Natural killer cell treated with Interleukin-12 subunit alpha and Interleukin-12 subunit beta and Interleukin-15 and Interleukin-18, amount 100 ng/mL, for 72 hours (primary cell): Measurements from ENCODE around the gene ZDHHC16. TPM values are rescaled to one million over a fixed set of nuclear protein-coding genes. Genes with fewer than 3 reads are reported as not detected.
"Not testable (repeated sequence)": the region's sequence is repeated elsewhere in the genome, so short reads cannot be mapped to it uniquely, and the experiment has no call there.

Experiments used
- ATAC-seq, 2 donors: fragments of 150-1000 bp; cut with Tn5 transposase in 1 of 2; sonication (Bioruptor Pico), chemical (Tn5 transposase) in 1 of 2; 2 replicates each; pipeline ENCODE4 v1.10.0; 2021
- DNase-seq: peaks from one replicate; pipeline ENCODE4 v3.0.0; 2022; ENCODE audit warnings: low spot score
- H3K27ac Mint-ChIP-seq, 2 donors: 1 replicate in 1 of 2; 2 replicates in 1 of 2; pipeline ENCODE4 v1.8.0; 2022; ENCODE audit warnings: mixed read lengths in 2 of 2, mild to moderate bottlenecking in 1 of 2, moderate library complexity in 1 of 2
- H3K27me3 Mint-ChIP-seq, 2 donors: 1 replicate in 1 of 2; 2 replicates in 1 of 2; pipeline ENCODE4 v1.8.0; 2022; ENCODE audit warnings: mixed read lengths in 2 of 2
- H3K36me3 Mint-ChIP-seq: one replicate; pipeline ENCODE4 v1.8.0; 2022; ENCODE audit warnings: mixed read lengths
- H3K4me1 Mint-ChIP-seq, 2 donors: 1 replicate in 1 of 2; 2 replicates in 1 of 2; pipeline ENCODE4 v1.8.0; 2022; ENCODE audit warnings: low read depth in 2 of 2, mixed read lengths in 2 of 2, mild to moderate bottlenecking in 1 of 2
- H3K4me3 Mint-ChIP-seq: one replicate; pipeline ENCODE4 v1.8.0; 2022; ENCODE audit warnings: mixed read lengths
- H3K9me3 Mint-ChIP-seq: 2 replicates; pipeline ENCODE4 v1.8.0; 2022; ENCODE audit warnings: mixed read lengths
- total RNA-seq, 2 donors: library from RNA; stranded (reverse); gene quantifications; one replicate each; pipeline ENCODE4 v1.2.3, GENCODE V29; 2022

Gene ZDHHC16
- total RNA-seq = 10 to 100 TPM; 43.6 to 61.2 TPM

GRCh38 chr10:97445722-97446639 is at the start of gene ZDHHC16, which contains the start of gene EXOSC1:
TSS of gene ZDHHC16 (plus strand) at chr10:97446175. CDS start at chr10:97451676, 5,501 bp downstream.
TSS of gene EXOSC1 (minus strand) at chr10:97446006. CDS start at chr10:97445985, 21 bp downstream.
- H3K4me3 Mint-ChIP-seq = peak within 1 kb of the TSS; percentile 92
- peak; percentile 99 for ATAC-seq
- H3K9me3 Mint-ChIP-seq = no peaks in the 10 kb centered on the region
- peak within 1 kb of the TSS; percentile 78 to 86 for H3K27ac Mint-ChIP-seq
- no peaks in the 10 kb centered on the region for H3K27me3 Mint-ChIP-seq
- H3K4me1 Mint-ChIP-seq = peaks cover 32 to 42% of the 10 kb centered on the region in 2 donors
- peak; percentile 95 for DNase-seq
- H3K36me3 Mint-ChIP-seq = peaks cover 15% of the 10 kb centered on the region

GRCh38 chr10:97399843-97400545 is 46.0 kb upstream of the ZDHHC16 start:
- DNase-seq = peak; percentile 46
- no peak for ATAC-seq
- Mint-ChIP-seq H3K9me3 (no peaks in the 10 kb centered on the region), H3K4me1 (peaks cover 0 to 13% of the 10 kb centered on the region in 2 donors), H3K4me3 (peak overlapping the region; percentile 93), H3K27ac (peak overlapping the region; percentile 90 to 94), H3K36me3 (no peaks in the 10 kb centered on the region), H3K27me3 (no peaks in the 10 kb centered on the region)

- DNase-seq = peak; percentile 91
- Mint-ChIP-seq H3K27me3 (no peaks in the 10 kb centered on the region), H3K4me3 (peak within 1 kb of the TSS; percentile 93), H3K4me1 (peaks cover 0 to 13% of the 10 kb centered on the region in 2 donors), H3K9me3 (no peaks in the 10 kb centered on the region), H3K27ac (peak within 1 kb of the TSS; percentile 90 to 94), H3K36me3 (no peaks in the 10 kb centered on the region)
- peak; percentile 100 for ATAC-seq
Observed at GRCh38 chr10:97400665-97401454, 45.1 kb upstream of the ZDHHC16 start, which contains the start of gene RRP12. TSS of gene RRP12 (minus strand) at chr10:97401340. CDS start at chr10:97401231, 109 bp downstream.

GRCh38 chr10:97401455-97401919 is 44.5 kb upstream of the ZDHHC16 start:
- Mint-ChIP-seq H3K4me1 (peaks cover 0 to 10% of the 10 kb centered on the region in 2 donors), H3K27ac (peak overlapping the region; percentile 90 to 94)
- DNase-seq = no peak

GRCh38 chr10:97404044-97404443 is 41.9 kb upstream of the ZDHHC16 start:
- no peaks in the 10 kb centered on the region for H3K36me3 Mint-ChIP-seq
- H3K4me1 Mint-ChIP-seq = peaks cover 11 to 17% of the 10 kb centered on the region in 2 donors
- H3K9me3 Mint-ChIP-seq = no peaks in the 10 kb centered on the region
- ATAC-seq (no peak), DNase-seq (no peak)
- H3K27ac Mint-ChIP-seq = no peak overlapping the region
- no peak overlapping the region for H3K4me3 Mint-ChIP-seq
- no peaks in the 10 kb centered on the region for H3K27me3 Mint-ChIP-seq

More at GRCh38 chr10:97401455-97401919, 44.5 kb upstream of the ZDHHC16 start:
- ATAC-seq = no peak
- no peaks in the 10 kb centered on the region for H3K36me3 Mint-ChIP-seq
- no peaks in the 10 kb centered on the region for H3K9me3 Mint-ChIP-seq
- peak overlapping the region; percentile 93 for H3K4me3 Mint-ChIP-seq
- no peaks in the 10 kb centered on the region for H3K27me3 Mint-ChIP-seq

GRCh38 chr10:97406064-97406463 is 39.9 kb upstream of the ZDHHC16 start:
- Mint-ChIP-seq H3K27me3 (no peaks in the 10 kb centered on the region), H3K36me3 (no peaks in the 10 kb centered on the region), H3K9me3 (no peaks in the 10 kb centered on the region), H3K27ac (peak overlapping the region in 1 of 2 donors; percentile 29), H3K4me1 (peaks cover 11% of the 10 kb centered on the region in 2 donors), H3K4me3 (no peak overlapping the region)
- ATAC-seq (no peak), DNase-seq (no peak)

- DNase-seq, H3K9me3 Mint-ChIP-seq, ATAC-seq, H3K27me3 Mint-ChIP-seq, H3K27ac Mint-ChIP-seq, H3K4me3 Mint-ChIP-seq, H3K36me3 Mint-ChIP-seq: not testable (repeated sequence)
- H3K4me1 Mint-ChIP-seq = peaks cover 7 to 11% of the 10 kb centered on the region in 2 donors
Observed at GRCh38 chr10:97406483-97406882, 39.5 kb upstream of the ZDHHC16 start.

- peak; percentile 76 for DNase-seq
- H3K4me1 Mint-ChIP-seq = peaks cover 7 to 11% of the 10 kb centered on the region in 2 donors
- no peaks in the 10 kb centered on the region for H3K36me3 Mint-ChIP-seq
Observed at GRCh38 chr10:97407211-97407951, 38.6 kb upstream of the ZDHHC16 start.

GRCh38 chr10:97407952-97408248 is 38.1 kb upstream of the ZDHHC16 start:
- Mint-ChIP-seq H3K9me3 (no peaks in the 10 kb centered on the region), H3K27ac (peak overlapping the region; percentile 21 to 26), H3K4me3 (peak overlapping the region; percentile 58), H3K4me1 (peaks cover 10 to 16% of the 10 kb centered on the region in 2 donors), H3K36me3 (no peaks in the 10 kb centered on the region), H3K27me3 (no peaks in the 10 kb centered on the region)
- no peak for DNase-seq
- ATAC-seq = no peak

More at GRCh38 chr10:97407211-97407951, 38.6 kb upstream of the ZDHHC16 start:
- peak overlapping the region; percentile 58 for H3K4me3 Mint-ChIP-seq
- H3K27ac Mint-ChIP-seq = peak overlapping the region; percentile 21 to 26
- peak; percentile 94 to 95 for ATAC-seq
- H3K27me3 Mint-ChIP-seq = no peaks in the 10 kb centered on the region
- H3K9me3 Mint-ChIP-seq = no peaks in the 10 kb centered on the region

GRCh38 chr10:97408496-97408992 is 37.4 kb upstream of the ZDHHC16 start:
- Mint-ChIP-seq H3K4me1 (peaks cover 14 to 20% of the 10 kb centered on the region in 2 donors), H3K27ac (no peak overlapping the region)
- DNase-seq = no peak

GRCh38 chr10:97411406-97411805 is 34.6 kb upstream of the ZDHHC16 start:
- Mint-ChIP-seq H3K36me3 (no peaks in the 10 kb centered on the region), H3K27ac (no peak overlapping the region), H3K9me3 (no peaks in the 10 kb centered on the region), H3K4me1 (peaks cover 21 to 32% of the 10 kb centered on the region in 2 donors), H3K4me3 (no peak overlapping the region), H3K27me3 (no peaks in the 10 kb centered on the region)
- no peak for DNase-seq
- no peak for ATAC-seq

More at GRCh38 chr10:97408496-97408992, 37.4 kb upstream of the ZDHHC16 start:
- ATAC-seq = no peak
- Mint-ChIP-seq H3K9me3 (no peaks in the 10 kb centered on the region), H3K27me3 (no peaks in the 10 kb centered on the region), H3K4me3 (no peak overlapping the region), H3K36me3 (no peaks in the 10 kb centered on the region)

GRCh38 chr10:97412891-97413304 is 33.1 kb upstream of the ZDHHC16 start:
- ATAC-seq (peak in 1 of 2 donors; percentile 69), DNase-seq (peak; percentile 37)
- Mint-ChIP-seq H3K27ac (peak overlapping the region; percentile 68 to 78), H3K27me3 (no peaks in the 10 kb centered on the region), H3K4me1 (peaks cover 22 to 34% of the 10 kb centered on the region in 2 donors), H3K4me3 (peak overlapping the region; percentile 70), H3K9me3 (no peaks in the 10 kb centered on the region), H3K36me3 (no peaks in the 10 kb centered on the region)
